Endodermal cell (in vitro differentiated cells): Measurements from ENCODE around the gene OR4P4. TPM values are rescaled to one million over a fixed set of nuclear protein-coding genes. Genes with fewer than 3 reads are reported as not detected.

ENCODE experiments used
- DNase-seq: peaks from one replicate; pipeline ENCODE4 v3.0.0-alpha.2; 2017
- H3K27ac ChIP-seq: 2 replicates; pipeline ENCODE4 v1.5.1; 2013; ENCODE audit warnings: mild to moderate bottlenecking, low read depth, low read length, moderate library complexity
- H3K27me3 ChIP-seq: 2 replicates; pipeline ENCODE4 v1.6.1; 2013; ENCODE audit warnings: mild to moderate bottlenecking, low read length, moderate library complexity; ENCODE audit not compliant: insufficient read depth, control insufficient read depth, poor library complexity, severe bottlenecking
- H3K36me3 ChIP-seq: 2 replicates; pipeline ENCODE4 v1.7.0; 2013; ENCODE audit warnings: mild to moderate bottlenecking, low read length, moderate library complexity; ENCODE audit not compliant: control insufficient read depth, insufficient read depth
- H3K4me1 ChIP-seq: one replicate; pipeline ENCODE4 v1.7.0; 2013; ENCODE audit warnings: low read length; ENCODE audit not compliant: control insufficient read depth, insufficient read depth
- H3K4me3 ChIP-seq: 2 replicates; pipeline ENCODE4 v1.5.1; 2013; ENCODE audit warnings: mild to moderate bottlenecking, low read length, moderate library complexity
- H3K9ac ChIP-seq: 2 replicates; pipeline ENCODE4 v1.6.1; 2013; ENCODE audit warnings: mild to moderate bottlenecking, low read length, moderate library complexity; ENCODE audit not compliant: poor library complexity, severe bottlenecking; ENCODE audit errors: extremely low read depth
- H3K9me3 ChIP-seq: 2 replicates; pipeline ENCODE4 v1.6.1; 2013; ENCODE audit warnings: mild to moderate bottlenecking, low read length, moderate library complexity; ENCODE audit not compliant: control insufficient read depth
- H3K27ac Mint-ChIP-seq: 2 replicates; pipeline ENCODE4 v1.8.0; 2020; ENCODE audit warnings: mixed read lengths
- H3K27me3 Mint-ChIP-seq: 2 replicates; pipeline ENCODE4 v1.8.0; 2021; ENCODE audit warnings: mild to moderate bottlenecking, mixed read lengths; ENCODE audit not compliant: insufficient read depth
- H3K36me3 Mint-ChIP-seq: 2 replicates; pipeline ENCODE4 v1.8.0; 2020; ENCODE audit warnings: low read depth, mixed read lengths
- H3K4me1 Mint-ChIP-seq: 2 replicates; pipeline ENCODE4 v1.8.0; 2020; ENCODE audit warnings: mixed read lengths
- H3K4me3 Mint-ChIP-seq: 2 replicates; pipeline ENCODE4 v1.8.0; 2020; ENCODE audit warnings: mild to moderate bottlenecking, moderate library complexity, mixed read lengths
- H3K9me3 Mint-ChIP-seq: 2 replicates; pipeline ENCODE4 v1.8.0; 2020; ENCODE audit warnings: mild to moderate bottlenecking, mixed read lengths
- WGBS, 2 experiments: methylation state at CpG; one replicate each; pipeline versions ENCODE4 v1.1.5 to v1.1.7; 2013; ENCODE audit warnings: missing lambda C conversion rate in 2 of 2, mixed read lengths in 1 of 2; ENCODE audit not compliant: insufficient coverage in 1 of 2, insufficient read length in 1 of 2; 5-methylcytosine and 5-hydroxymethylcytosine counted together
- total RNA-seq, 2 donors: library from RNA; stranded (reverse); fragmentation: NEBNext Ultra II Directional in 1 of 2; extraction: Animal tissue kit (Norgen Biotek cat#: 25700) in 1 of 2; gene quantifications; 2 replicates in 1 of 2; 3 replicates in 1 of 2; pipeline ENCODE4 v1.2.1, GENCODE V29; 2021
- TF ChIP-seq, protein P1 (sequence below): fragments of 200-600 bp; sonication (generic); conservative IDR thresholded peaks from 2 replicates; pipeline ENCODE4 v1.5.0; 2021; ENCODE audit warnings: antibody characterized with exemption, mild to moderate bottlenecking

Gene OR4P4
- total RNA-seq, 2 donors from 2014 or later = not detected

DNA sequence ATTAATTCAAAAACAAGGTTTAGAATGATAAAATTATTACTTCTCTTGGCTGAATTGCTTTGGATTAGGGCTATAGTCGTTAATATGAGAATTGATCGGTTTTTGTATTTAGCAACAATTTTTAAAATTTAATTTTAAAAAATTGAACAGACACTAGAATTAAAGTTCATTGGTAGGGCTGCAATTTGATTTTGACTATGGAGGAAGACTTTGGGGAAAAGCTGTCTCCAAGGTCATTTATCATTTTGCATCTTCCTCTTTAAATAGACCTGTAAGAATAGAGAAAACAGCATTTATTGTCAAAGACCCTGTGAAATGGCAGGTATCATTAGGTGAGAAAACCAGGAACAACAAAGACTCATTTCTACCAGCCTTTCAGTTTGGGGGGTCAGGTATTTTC is 13.1 kb downstream of the OR4P4 start, which contains the start of gene OR4S2:
Gene OR4S2, plus strand, starts transcription at position 301 of the 400 bp plus-strand sequence. CDS start 2,577 bp downstream, outside the sequence.
- no peak for DNase-seq
- Mint-ChIP-seq H3K4me1 (no peaks in the 10 kb centered on the region), H3K36me3 (no peaks in the 10 kb centered on the region), H3K27ac (no peak within 1 kb of the TSS), H3K9me3 (peaks cover 54% of the 10 kb centered on the region), H3K4me3 (no peak within 1 kb of the TSS), H3K27me3 (no peaks in the 10 kb centered on the region)
- Histone ChIP-seq H3K4me3 (no peak within 1 kb of the TSS), H3K27ac (no peak within 1 kb of the TSS), H3K9ac (no peak within 1 kb of the TSS), H3K9me3 (peaks cover 28% of the 10 kb centered on the region), H3K4me1 (no peaks in the 10 kb centered on the region), H3K27me3 (no peaks in the 10 kb centered on the region), H3K36me3 (no peaks in the 10 kb centered on the region)
- TF ChIP-seq, protein P1, sequence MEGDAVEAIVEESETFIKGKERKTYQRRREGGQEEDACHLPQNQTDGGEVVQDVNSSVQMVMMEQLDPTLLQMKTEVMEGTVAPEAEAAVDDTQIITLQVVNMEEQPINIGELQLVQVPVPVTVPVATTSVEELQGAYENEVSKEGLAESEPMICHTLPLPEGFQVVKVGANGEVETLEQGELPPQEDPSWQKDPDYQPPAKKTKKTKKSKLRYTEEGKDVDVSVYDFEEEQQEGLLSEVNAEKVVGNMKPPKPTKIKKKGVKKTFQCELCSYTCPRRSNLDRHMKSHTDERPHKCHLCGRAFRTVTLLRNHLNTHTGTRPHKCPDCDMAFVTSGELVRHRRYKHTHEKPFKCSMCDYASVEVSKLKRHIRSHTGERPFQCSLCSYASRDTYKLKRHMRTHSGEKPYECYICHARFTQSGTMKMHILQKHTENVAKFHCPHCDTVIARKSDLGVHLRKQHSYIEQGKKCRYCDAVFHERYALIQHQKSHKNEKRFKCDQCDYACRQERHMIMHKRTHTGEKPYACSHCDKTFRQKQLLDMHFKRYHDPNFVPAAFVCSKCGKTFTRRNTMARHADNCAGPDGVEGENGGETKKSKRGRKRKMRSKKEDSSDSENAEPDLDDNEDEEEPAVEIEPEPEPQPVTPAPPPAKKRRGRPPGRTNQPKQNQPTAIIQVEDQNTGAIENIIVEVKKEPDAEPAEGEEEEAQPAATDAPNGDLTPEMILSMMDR = no peak
- 80% methylated on average over 1 of the region's 2 CpGs; no CpG with 5 or more reads in 1 of the 2 experiments for WGBS, 2 experiments

DNA sequence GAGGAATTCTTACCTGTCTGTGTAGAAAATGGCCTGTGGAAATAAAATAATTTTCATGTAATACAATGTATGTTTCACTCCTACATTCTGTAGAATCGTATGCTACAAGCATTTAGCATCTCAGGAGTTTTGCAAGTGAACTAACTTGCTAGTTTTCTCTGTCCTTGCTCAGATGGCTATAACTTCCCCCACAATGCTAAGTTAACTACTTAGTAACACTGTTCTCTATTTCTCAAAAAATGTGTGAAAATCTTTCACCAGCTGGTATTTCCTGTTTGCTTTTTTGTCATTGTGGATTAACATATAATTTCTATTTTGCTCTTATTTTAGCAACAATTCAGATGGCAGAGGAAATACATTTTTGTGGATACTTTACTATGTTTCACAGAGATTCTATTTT is 17.6 kb downstream of the OR4P4 start:
- peaks cover 40% of the 10 kb centered on the region for H3K9me3 ChIP-seq
- H3K9ac ChIP-seq = no peak overlapping the region
- H3K4me1 ChIP-seq = no peaks in the 10 kb centered on the region
- no peak for DNase-seq
- 88% methylated on average over 1 of the region's 1 CpG; no CpG with 5 or more reads in 1 of the 2 experiments for WGBS, 2 experiments
- no peak overlapping the region for H3K27ac ChIP-seq
- H3K4me1 Mint-ChIP-seq = no peaks in the 10 kb centered on the region
- no peaks in the 10 kb centered on the region for H3K27me3 Mint-ChIP-seq
- no peak overlapping the region for H3K4me3 Mint-ChIP-seq
- peaks cover 53% of the 10 kb centered on the region for H3K9me3 Mint-ChIP-seq
- H3K36me3 ChIP-seq = no peaks in the 10 kb centered on the region
- H3K27ac Mint-ChIP-seq = no peak overlapping the region
- H3K36me3 Mint-ChIP-seq = no peaks in the 10 kb centered on the region
- TF ChIP-seq, protein P1 = no peak
- no peaks in the 10 kb centered on the region for H3K27me3 ChIP-seq
- no peak overlapping the region for H3K4me3 ChIP-seq

DNA sequence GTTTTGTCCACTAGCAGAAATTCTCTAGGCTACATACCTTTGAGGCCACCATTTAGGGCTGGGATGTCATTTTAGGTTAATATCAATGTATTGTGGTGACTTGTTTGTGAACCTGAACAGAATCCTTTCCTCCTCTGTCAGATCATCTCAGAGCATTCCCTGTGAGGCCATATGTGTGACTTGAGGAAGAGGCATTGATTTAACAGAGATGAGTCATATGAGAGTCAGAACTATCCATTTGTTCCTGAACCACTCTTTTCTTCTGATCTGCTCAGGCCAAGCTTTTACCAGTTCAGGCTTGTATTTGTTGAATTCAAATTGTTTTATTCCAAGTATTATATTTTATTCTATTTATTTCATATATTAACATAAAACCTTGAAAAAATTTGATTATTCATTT is 20.2 kb downstream of the OR4P4 start:
- H3K4me1 Mint-ChIP-seq = no peaks in the 10 kb centered on the region
- no peaks in the 10 kb centered on the region for H3K36me3 Mint-ChIP-seq
- Histone ChIP-seq H3K4me3 (no peak overlapping the region), H3K27ac (no peak overlapping the region), H3K36me3 (no peaks in the 10 kb centered on the region), H3K9ac (no peak overlapping the region), H3K27me3 (no peaks in the 10 kb centered on the region), H3K9me3 (peaks cover 42% of the 10 kb centered on the region), H3K4me1 (no peaks in the 10 kb centered on the region)
- TF ChIP-seq, protein P1 = no peak
- H3K9me3 Mint-ChIP-seq = peaks cover 51% of the 10 kb centered on the region
- no peak overlapping the region for H3K27ac Mint-ChIP-seq
- H3K4me3 Mint-ChIP-seq = no peak overlapping the region
- no peak for DNase-seq
- H3K27me3 Mint-ChIP-seq = no peaks in the 10 kb centered on the region
